Activated CD4-positive, alpha-beta T cell treated with anti-CD3 and anti-CD28 coated beads, Interleukin-2, Interleukin-4, amounts not matched to agents 100 ng/mL and 50 ng/mL, durations not matched to agents 16 hours and 8 hours (primary cell): Measurements from ENCODE around the gene TRIM56.
"Not testable (repeated sequence)": the region's sequence is repeated elsewhere in the genome, so short reads cannot be mapped to it uniquely, and the experiment has no call there.

ENCODE experiments used
- DNase-seq: peaks from one replicate; pipeline ENCODE4 v3.0.0-alpha.2; 2020; ENCODE audit warnings: low spot score

Gene TRIM56

GRCh38 chr7:101113836-101114235 is 28.6 kb downstream of the TRIM56 start:
- no peak for DNase-seq

GRCh38 chr7:101114492-101114891 is 29.2 kb downstream of the TRIM56 start:
- no peak for DNase-seq

GRCh38 chr7:101115215-101115614 is 29.9 kb downstream of the TRIM56 start:
- DNase-seq: no peak

- DNase-seq: no peak
Observed at GRCh38 chr7:101116898-101117297, 31.6 kb downstream of the TRIM56 start.

GRCh38 chr7:101118856-101119255 is 33.6 kb downstream of the TRIM56 start:
- DNase-seq: no peak

- no peak for DNase-seq
Observed at GRCh38 chr7:101119876-101120275, 34.6 kb downstream of the TRIM56 start.

- DNase-seq: no peak
Observed at GRCh38 chr7:101120315-101120714, 35.0 kb downstream of the TRIM56 start.

GRCh38 chr7:101121631-101121990 is 36.3 kb downstream of the TRIM56 start:
- DNase-seq: not testable (repeated sequence)

GRCh38 chr7:101121991-101122932 is 37.0 kb downstream of the TRIM56 start:
- DNase-seq: no peak

- DNase-seq: no peak
Observed at GRCh38 chr7:101122933-101123702, 37.8 kb downstream of the TRIM56 start.

GRCh38 chr7:101123703-101124068 is 38.4 kb downstream of the TRIM56 start:
- no peak for DNase-seq

- DNase-seq: no peak
Observed at GRCh38 chr7:101124376-101125056, 39.2 kb downstream of the TRIM56 start.

- DNase-seq: no peak
Observed at GRCh38 chr7:101125989-101126650, 40.8 kb downstream of the TRIM56 start.

- peak; percentile 54 for DNase-seq
Observed at GRCh38 chr7:101126651-101127459, 41.6 kb downstream of the TRIM56 start, which contains the start of gene SERPINE1. SERPINE1 (plus strand) TSS chr7:101127104; CDS start chr7:101128394, 1,290 bp downstream.

GRCh38 chr7:101127460-101128039 is 42.3 kb downstream of the TRIM56 start:
- DNase-seq: no peak

GRCh38 chr7:101128040-101128834 is 43.0 kb downstream of the TRIM56 start:
- DNase-seq: no peak

- DNase-seq: no peak
Observed at GRCh38 chr7:101129603-101130117, 44.4 kb downstream of the TRIM56 start.

- DNase-seq: not testable (repeated sequence)
Observed at GRCh38 chr7:101132626-101133600, 47.6 kb downstream of the TRIM56 start.
